ENCODE data around the gene RALBP1.
A peak's percentile ranks its signal among the peaks of the same experiment; 100 is the strongest.
"Not testable (repeated sequence)": the region's sequence is repeated elsewhere in the genome, so short reads cannot be mapped to it uniquely, and the experiment has no call there.

Gene RALBP1

DNA sequence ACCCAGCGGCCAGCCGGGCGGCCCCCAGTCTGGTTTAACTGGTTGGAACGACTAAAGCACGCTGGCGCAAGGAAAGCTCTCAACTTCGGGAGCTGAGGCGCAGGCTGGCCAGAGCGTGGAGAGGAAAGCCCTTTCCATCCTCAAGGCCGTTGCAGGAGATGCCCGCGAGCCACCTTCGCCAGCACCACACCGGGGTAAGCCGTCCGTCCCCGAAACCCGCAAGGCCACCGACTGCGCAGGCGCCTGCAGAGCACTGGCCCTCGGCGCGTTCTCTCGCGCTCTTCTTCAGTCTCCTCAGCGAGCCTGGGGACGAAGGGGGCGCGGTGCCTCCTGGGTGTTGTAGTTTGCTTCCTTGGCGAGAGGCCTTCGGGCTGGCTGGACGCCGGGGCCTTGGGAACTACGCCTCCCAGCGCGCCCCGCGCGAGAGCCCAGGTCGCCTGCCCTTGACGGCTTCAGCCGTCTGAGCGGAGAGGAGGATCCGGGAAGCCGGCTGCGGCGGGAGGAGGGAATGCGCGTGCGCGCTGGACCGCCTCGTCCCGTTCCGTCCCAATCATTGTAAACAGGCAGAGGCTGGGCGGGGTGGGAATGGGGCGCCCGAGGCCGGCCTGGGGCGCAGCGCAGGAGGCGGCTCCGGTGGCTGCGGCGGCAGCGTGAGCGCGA, at the start of gene RALBP1:
RALBP1 (plus strand) TSS at position 531 of the 660 bp plus-strand sequence. CDS start 37,533 bp downstream, outside the sequence.
- in situ Hi-C loops (cut with HindIII; ENCODE audit: low pct_unique_long_range_greater_than_20kb, low sequenced_read_pairs): no loop called here

DNA sequence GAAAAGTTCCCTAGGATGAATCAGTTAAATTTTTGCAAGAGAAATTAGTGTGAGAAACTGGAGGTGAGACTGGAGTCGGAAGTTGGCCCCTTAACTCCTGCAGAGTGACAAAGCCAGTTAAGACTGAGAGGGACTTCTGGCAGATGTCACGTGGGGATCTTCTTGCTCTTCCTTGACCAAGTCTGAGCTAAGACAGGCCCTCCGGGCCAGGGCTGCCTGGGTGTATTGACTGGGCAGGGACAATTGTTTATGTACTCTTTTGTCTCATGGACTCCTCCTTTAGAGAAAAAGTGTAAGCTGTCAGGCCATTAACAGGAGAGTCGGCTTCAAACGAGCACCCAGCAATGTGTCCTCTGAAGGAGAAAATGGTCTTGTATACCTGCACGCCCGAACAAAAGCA, 48.6 kb upstream of the RALBP1 start:
- DNase-seq (ENCODE audit: low read depth in 1 of 2, low spot score in 1 of 2): no peak
- TF ChIP-seq JUND (IDR thresholded peaks at IDR 0.05; ENCODE audit: low read depth): no peak
- in situ Hi-C loops (cut with HindIII; ENCODE audit: low pct_unique_long_range_greater_than_20kb, low sequenced_read_pairs): no loop called here

More for the DNA sequence above, at the start of gene RALBP1:
- no peak for TF ChIP-seq JUND (IDR thresholded peaks at IDR 0.05; ENCODE audit: low read depth)
- DNase-seq (ENCODE audit: low read depth in 1 of 2, low spot score in 1 of 2): peak; percentile 88 to 98

DNA sequence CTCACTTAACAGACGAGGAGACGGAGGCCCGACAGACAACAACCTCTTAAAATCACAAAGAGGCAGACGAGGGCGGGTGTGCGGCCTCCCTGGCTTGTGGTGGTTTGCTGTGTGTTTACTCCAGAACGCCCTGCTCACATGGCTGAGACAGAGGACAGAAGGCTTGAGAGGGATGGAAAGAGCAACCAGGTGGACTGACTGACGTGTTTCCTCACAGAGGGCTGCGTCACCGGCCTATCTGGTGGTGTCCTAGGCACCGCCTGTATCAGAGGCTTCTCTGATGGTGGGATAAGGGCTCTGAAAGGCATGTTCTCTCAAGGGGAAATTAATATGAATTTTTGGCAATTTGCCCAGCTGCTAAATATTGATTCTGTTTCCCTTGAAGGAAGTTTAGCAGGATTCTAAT, 47.0 kb upstream of the RALBP1 start:
- in situ Hi-C loops (cut with HindIII; ENCODE audit: low pct_unique_long_range_greater_than_20kb, low sequenced_read_pairs): no loop called here
- DNase-seq (ENCODE audit: low read depth in 1 of 2, low spot score in 1 of 2): peak in 1 of 2 experiments; percentile 40
- TF ChIP-seq JUND (IDR thresholded peaks at IDR 0.05; ENCODE audit: low read depth): no peak

DNA sequence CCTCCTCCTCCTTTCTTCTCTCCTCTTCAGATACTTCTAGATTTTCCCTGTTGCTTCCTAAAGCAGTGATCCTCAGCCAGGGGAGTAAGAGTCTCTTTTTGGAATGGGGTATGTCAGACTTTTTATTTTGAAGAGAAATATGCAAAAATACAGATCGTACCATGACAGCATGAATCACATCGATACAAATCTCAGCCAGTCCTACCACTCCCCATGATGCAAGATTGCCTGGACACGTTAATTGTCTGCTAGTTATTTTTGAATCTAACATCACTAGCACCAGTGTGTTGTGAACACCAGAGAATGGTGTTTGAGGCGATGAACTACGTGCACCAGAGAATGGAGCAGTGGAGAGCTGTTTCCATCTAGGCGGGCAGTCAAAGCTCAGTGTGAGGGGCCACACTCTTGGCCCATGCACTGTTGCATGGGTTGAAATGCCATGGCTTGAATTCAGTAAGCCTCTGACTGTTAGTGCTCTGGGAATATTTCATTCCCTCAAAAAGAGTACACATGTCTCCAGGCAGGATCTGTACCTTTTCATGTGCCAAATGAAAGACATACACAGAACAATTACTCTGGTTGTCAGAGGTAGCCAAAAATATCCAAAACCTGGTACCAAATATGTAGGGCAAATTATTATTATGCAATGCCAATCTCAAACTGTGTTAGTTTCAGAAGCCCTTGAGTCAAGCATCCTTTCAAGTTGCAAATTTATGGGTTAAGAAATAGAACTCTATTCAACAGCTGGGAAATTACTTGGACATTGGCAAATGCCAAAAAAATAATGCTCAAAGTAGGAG, 46.3 kb upstream of the RALBP1 start:
- no peak for DNase-seq (ENCODE audit: low read depth in 1 of 2, low spot score in 1 of 2)
- in situ Hi-C loops (cut with HindIII; ENCODE audit: low pct_unique_long_range_greater_than_20kb, low sequenced_read_pairs): no loop called here
- TF ChIP-seq JUND (IDR thresholded peaks at IDR 0.05; ENCODE audit: low read depth): no peak

DNA sequence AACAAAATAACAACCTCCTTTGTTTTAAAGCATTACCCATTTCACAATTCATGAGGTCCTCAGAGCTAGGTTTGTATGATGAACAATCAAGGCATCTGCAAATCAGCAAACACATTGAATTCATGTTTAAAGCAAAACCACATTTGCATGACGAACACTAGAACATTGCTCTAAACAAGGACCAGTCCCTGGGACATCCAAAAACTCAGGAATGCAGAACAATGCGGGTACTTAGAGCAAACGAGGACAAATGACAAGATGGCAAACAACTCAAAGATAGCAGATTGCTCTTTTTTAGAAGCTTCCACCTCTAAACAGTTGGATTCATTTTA, 45.7 kb upstream of the RALBP1 start:
- no peak for DNase-seq (ENCODE audit: low read depth in 1 of 2, low spot score in 1 of 2)
- TF ChIP-seq JUND (IDR thresholded peaks at IDR 0.05; ENCODE audit: low read depth): no peak
- in situ Hi-C loops (cut with HindIII; ENCODE audit: low pct_unique_long_range_greater_than_20kb, low sequenced_read_pairs): no loop called here

DNA sequence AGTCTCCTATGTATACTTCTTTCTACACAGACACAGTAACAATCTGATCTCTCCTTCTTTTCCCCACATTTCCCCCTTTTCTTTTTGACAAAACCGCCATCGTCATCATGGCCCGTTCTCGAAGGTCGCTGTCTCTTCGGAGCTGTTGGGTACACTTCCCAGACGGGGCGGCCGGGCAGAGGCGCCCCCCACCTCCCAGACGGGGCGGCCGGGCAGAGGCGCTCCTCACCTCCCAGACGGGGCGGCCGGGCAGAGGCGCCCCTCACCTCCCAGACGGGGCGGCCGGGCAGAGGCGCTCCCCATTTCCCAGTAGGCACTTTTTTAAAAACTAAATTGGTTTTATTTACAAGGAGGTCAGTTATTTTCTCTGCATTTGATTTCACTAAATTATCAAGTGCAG, 45.0 kb upstream of the RALBP1 start:
- in situ Hi-C loops (cut with HindIII; ENCODE audit: low pct_unique_long_range_greater_than_20kb, low sequenced_read_pairs); DNase-seq (ENCODE audit: low read depth in 1 of 2, low spot score in 1 of 2): not testable (repeated sequence)

DNA sequence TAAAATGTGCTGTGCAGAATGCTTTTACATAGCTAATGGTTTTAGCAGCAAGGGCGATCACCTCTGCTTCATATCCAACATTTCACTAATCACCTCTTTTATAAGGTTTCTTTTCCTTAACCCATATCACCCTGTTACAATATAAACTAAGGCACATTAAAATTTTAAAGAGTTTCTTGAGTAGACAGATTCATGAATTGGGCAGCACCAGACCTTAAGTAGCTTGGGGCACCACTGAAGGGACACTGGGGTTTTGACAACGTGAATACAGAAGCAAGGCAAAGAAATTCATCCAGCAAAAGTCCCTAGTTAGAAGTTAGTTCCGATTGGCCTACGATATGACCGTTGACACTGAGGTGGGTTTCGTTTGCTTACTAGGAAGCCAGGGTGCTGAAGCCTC, 44.0 kb upstream of the RALBP1 start:
- no peak for TF ChIP-seq JUND (IDR thresholded peaks at IDR 0.05; ENCODE audit: low read depth)
- in situ Hi-C loops (cut with HindIII; ENCODE audit: low pct_unique_long_range_greater_than_20kb, low sequenced_read_pairs): no loop called here

DNA sequence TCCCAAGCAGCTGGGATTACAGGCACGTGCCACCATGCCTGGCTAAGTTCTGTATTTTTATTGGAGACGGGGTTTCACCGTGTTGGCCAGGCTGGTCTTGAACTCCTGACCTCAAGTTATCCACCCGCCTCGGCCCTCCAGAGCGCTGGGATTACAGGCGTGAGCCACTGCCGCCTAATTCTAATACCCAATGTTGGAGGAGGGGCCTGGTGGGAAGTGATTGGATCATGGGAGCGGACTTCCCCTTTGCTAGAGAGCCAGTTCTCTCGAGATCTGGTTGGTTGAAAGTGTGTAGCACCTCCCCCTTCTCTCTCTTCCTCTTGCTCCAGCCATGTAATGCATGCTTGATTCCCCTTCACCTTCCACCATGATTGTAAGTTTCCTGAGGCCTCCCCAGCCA, 42.2 kb upstream of the RALBP1 start:
- DNase-seq (ENCODE audit: low read depth in 1 of 2, low spot score in 1 of 2); in situ Hi-C loops (cut with HindIII; ENCODE audit: low pct_unique_long_range_greater_than_20kb, low sequenced_read_pairs): not testable (repeated sequence)

More for the DNA sequence above, 44.0 kb upstream of the RALBP1 start:
- DNase-seq (ENCODE audit: low read depth in 1 of 2, low spot score in 1 of 2): no peak

DNA sequence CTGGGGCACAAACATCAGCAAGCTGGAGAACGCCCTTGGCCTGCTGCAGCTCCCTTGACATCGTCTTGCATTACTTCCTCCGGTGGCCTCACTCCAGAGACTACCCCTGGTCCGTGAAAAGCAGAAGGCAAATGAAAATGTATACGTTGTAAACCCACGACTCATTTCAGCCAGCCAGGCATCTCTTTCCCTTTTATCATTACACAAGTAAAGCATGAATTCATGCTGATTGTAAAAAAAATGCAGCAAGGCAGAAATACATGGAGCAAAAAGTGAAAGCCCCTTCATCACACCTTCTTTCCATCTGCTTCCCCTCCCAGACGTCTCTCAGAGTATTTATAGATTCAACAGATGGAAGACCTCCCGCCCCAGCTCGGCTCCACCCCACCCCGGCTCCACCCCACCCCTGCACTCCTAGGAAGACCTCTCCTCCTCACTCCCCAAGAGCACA, 41.6 kb upstream of the RALBP1 start:
- no peak for DNase-seq (ENCODE audit: low read depth in 1 of 2, low spot score in 1 of 2)
- in situ Hi-C loops (cut with HindIII; ENCODE audit: low pct_unique_long_range_greater_than_20kb, low sequenced_read_pairs): no loop called here
- no peak for TF ChIP-seq JUND (IDR thresholded peaks at IDR 0.05; ENCODE audit: low read depth)

DNA sequence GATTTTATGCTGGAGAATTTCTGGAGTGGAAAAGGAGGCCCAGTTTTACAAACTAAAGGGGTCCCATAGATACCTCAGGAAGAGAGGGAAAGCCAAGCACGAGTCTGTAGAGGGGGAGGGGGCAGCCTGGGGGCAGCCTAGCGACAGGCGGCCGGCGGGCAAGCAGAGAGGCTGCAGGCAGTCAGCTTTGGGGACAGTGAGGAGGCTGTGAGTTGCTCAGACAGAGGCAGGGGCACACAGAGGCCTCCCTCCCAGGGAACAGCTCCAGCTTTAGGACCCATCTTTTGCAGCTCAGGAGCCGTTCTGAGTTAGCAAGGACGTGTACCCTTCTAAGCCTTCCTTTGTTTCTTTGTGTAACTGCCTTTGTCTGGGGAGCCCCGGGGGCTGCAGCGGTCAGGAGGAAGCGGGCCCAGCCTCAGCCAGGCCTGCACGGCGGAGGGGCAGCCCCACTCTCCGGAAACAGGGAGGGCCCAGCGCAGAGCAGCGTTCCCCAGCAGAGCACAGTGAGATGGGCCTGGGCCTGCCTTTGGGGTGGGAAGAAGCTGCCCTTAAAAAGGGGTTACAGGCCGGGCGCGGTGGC, 41.1 kb upstream of the RALBP1 start:
- DNase-seq (ENCODE audit: low read depth in 1 of 2, low spot score in 1 of 2): no peak
- in situ Hi-C loops (cut with HindIII; ENCODE audit: low pct_unique_long_range_greater_than_20kb, low sequenced_read_pairs): no loop called here
- no peak for TF ChIP-seq JUND (IDR thresholded peaks at IDR 0.05; ENCODE audit: low read depth)

DNA sequence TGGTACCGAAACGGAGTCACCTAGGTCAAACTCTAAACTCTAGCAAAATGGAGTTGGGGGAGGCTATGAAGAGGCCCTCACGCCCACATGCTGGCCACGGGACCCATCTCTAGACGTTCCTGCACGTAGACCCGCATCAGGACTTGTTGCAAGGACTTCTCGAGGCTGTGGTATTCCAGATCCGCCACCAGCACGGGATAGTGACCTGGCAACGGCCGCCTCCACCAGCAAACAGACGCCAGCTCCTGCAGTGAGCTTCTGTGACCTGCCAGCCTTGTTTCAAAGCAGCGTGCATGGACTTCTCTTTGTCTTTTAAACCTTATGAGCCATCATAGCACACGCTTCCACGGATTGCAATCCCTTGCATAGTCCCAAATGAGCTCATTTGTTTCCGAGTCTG, 40.3 kb upstream of the RALBP1 start:
- in situ Hi-C loops (cut with HindIII; ENCODE audit: low pct_unique_long_range_greater_than_20kb, low sequenced_read_pairs): no loop called here
- TF ChIP-seq JUND (IDR thresholded peaks at IDR 0.05; ENCODE audit: low read depth): no peak
- DNase-seq (ENCODE audit: low read depth in 1 of 2, low spot score in 1 of 2): no peak

DNA sequence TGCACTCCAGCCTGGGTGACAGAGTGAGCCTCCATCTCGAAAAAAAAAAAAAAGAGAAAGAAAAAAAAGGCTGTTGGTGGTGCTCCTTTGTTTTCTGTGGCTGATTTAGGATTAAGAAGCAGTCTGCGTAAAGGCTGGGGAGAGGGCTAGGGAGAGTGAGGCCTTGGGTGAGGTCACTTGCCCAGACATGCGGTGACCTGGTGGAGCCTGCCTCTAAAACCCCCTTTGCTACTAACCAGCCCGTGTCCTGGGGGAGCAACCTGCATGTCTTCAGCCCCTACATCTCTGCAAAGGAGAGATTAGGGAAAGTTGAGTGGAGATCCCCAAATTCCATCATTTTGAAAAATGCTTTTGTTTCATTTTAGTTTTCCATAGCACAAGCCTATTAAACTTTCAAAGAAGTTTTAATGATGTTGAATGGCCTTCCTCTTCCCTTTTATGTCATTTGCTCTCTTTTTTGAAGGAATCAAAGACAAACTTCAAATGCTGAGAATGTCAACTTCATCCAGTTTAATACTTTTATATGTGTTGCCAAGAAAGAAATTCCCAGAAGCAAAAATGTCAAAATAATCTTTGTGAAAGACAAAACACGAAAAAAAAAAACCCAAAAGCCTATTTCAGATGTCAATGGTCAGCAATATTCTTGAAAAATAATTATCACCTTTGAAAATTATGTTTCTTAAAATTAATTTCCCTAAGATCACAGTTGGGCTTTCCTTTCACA, 38.9 kb upstream of the RALBP1 start:
- in situ Hi-C loops (cut with HindIII; ENCODE audit: low pct_unique_long_range_greater_than_20kb, low sequenced_read_pairs): no loop called here
- DNase-seq (ENCODE audit: low read depth in 1 of 2, low spot score in 1 of 2): no peak
- TF ChIP-seq JUND (IDR thresholded peaks at IDR 0.05; ENCODE audit: low read depth): no peak

DNA sequence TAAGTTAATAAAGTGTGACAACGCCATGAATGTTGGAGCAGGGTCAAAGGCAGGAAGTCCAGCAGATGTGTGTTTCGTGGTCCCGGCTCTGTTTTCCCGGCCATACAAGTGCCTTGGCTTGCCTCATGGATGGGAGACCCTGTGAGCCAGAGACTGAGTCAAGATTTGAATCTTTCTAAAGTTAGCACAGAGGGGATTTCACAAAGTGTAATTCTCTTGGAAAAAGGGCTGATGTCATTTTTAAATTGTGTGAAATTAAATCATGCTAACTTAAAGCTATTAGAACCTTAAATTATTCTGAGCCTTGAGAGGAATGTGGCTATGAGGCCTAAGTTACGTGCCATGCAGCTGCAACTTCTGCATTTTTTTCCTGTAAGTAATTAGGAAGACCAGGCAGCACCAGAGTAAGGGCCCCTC, 38.3 kb upstream of the RALBP1 start:
- no peak for TF ChIP-seq JUND (IDR thresholded peaks at IDR 0.05; ENCODE audit: low read depth)
- in situ Hi-C loops (cut with HindIII; ENCODE audit: low pct_unique_long_range_greater_than_20kb, low sequenced_read_pairs): no loop called here

More for the DNA sequence above, 38.3 kb upstream of the RALBP1 start:
- DNase-seq (ENCODE audit: low read depth in 1 of 2, low spot score in 1 of 2): no peak
